ENCODE measurements around the gene INO80E. TPM values are rescaled to one million over a fixed set of nuclear protein-coding genes. Genes with fewer than 3 reads are reported as not detected.

INO80E gene
- total RNA-seq, 2 experiments from 2014 or later = 102 to 107 TPM

DNA sequence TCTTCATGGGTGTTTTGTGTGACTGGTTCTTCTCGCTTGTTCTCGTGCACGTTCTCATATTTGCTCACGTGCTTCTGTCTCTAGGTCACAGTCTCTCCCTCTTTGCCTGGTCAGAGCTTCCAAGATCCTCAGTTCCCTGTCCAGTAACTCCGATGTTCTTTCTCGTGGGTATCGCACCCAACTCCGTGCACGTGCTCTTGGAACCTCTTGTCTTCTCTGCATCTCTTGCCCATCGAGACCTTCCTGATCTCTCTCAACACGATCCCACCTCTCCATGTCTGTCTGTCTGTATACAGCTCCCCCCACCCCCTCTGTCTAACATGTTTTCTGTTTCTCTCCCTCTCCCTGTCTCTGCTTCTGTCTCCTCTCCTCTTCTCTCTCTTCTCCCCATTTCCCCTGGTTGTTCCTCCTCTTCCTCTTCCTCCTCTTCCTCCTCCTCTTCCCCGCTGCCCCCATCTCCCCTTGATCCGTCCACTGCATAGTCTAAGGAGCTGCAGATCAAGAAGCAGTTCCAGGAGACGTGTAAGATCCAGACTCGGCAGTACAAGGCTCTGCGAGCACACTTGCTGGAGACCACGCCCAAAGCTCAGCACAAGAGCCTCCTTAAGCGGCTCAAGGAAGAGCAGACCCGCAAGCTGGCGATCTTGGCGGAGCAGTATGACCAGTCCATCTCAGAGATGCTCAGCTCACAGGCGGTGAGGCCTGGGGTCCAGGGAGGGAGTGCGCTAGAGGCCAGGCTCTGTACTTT, 6.8 kb upstream of the INO80E start:
- no peak overlapping the region for H3K27ac Mint-ChIP-seq
- no peak for DNase-seq
- ChIA-PET CTCF (no interaction called here), POLR2A (interaction anchor here (1.7 kb wide), 1 partner anchor 15 kb away, joined by 12 read pairs; the partner anchor contains the start of gene TAOK2)
- no peaks in the 10 kb centered on the region for H3K9me3 Mint-ChIP-seq
- H3K36me3 Mint-ChIP-seq (ENCODE audit: low read depth) = peaks cover 55% of the 10 kb centered on the region
- peaks cover 6% of the 10 kb centered on the region for H3K4me1 Mint-ChIP-seq
- H3K4me3 Mint-ChIP-seq = no peak overlapping the region
- no peaks in the 10 kb centered on the region for H3K27me3 Mint-ChIP-seq

GRCh38 chr16:29990034-29990433, 6.0 kb upstream of the INO80E start:
- peaks cover 55% of the 10 kb centered on the region for H3K36me3 Mint-ChIP-seq (ENCODE audit: low read depth)
- H3K27me3 Mint-ChIP-seq = no peaks in the 10 kb centered on the region
- ChIA-PET POLR2A (interaction anchor here (1.7 kb wide), 1 partner anchor 15 kb away, joined by 12 read pairs; the partner anchor contains the start of gene TAOK2), CTCF (no interaction called here)
- H3K27ac Mint-ChIP-seq = no peak overlapping the region
- H3K4me3 Mint-ChIP-seq = no peak overlapping the region
- DNase-seq = no peak
- H3K9me3 Mint-ChIP-seq = no peaks in the 10 kb centered on the region
- peaks cover 14% of the 10 kb centered on the region for H3K4me1 Mint-ChIP-seq

- Mint-ChIP-seq H3K9me3 (no peaks in the 10 kb centered on the region), H3K27me3 (no peaks in the 10 kb centered on the region), H3K36me3 (ENCODE audit: low read depth) (peaks cover 54% of the 10 kb centered on the region), H3K4me3 (no peak overlapping the region), H3K4me1 (peaks cover 16% of the 10 kb centered on the region), H3K27ac (no peak overlapping the region)
- no peak for DNase-seq
- ChIA-PET CTCF (interaction anchor here (0.6 to 0.8 kb wide), 2 partner anchors 41 to 78 kb away, joined by 3 to 4 read pairs; no protein-coding TSS in a partner anchor), POLR2A (interaction anchor here (1.3 kb wide), 1 partner anchor 18 kb away, joined by 6 read pairs; no protein-coding TSS in a partner anchor)
These were observed 5.0 kb upstream of the INO80E start for GRCh38 chr16:29990883-29991570.

GRCh38 chr16:29991571-29991904, 4.5 kb upstream of the INO80E start:
- POLR2A ChIA-PET = interaction anchor here (1.3 kb wide), 1 partner anchor 19 kb away, joined by 6 read pairs; no protein-coding TSS in a partner anchor
- H3K9me3 Mint-ChIP-seq = no peaks in the 10 kb centered on the region
- no peak for DNase-seq
- H3K36me3 Mint-ChIP-seq (ENCODE audit: low read depth) = peaks cover 53% of the 10 kb centered on the region
- CTCF ChIA-PET = interaction anchor here (0.6 to 0.8 kb wide), 2 partner anchors 41 to 79 kb away, joined by 3 to 4 read pairs; no protein-coding TSS in a partner anchor
- no peaks in the 10 kb centered on the region for H3K27me3 Mint-ChIP-seq
- peaks cover 21% of the 10 kb centered on the region for H3K4me1 Mint-ChIP-seq
- H3K27ac Mint-ChIP-seq = no peak overlapping the region
- no peak overlapping the region for H3K4me3 Mint-ChIP-seq

DNA sequence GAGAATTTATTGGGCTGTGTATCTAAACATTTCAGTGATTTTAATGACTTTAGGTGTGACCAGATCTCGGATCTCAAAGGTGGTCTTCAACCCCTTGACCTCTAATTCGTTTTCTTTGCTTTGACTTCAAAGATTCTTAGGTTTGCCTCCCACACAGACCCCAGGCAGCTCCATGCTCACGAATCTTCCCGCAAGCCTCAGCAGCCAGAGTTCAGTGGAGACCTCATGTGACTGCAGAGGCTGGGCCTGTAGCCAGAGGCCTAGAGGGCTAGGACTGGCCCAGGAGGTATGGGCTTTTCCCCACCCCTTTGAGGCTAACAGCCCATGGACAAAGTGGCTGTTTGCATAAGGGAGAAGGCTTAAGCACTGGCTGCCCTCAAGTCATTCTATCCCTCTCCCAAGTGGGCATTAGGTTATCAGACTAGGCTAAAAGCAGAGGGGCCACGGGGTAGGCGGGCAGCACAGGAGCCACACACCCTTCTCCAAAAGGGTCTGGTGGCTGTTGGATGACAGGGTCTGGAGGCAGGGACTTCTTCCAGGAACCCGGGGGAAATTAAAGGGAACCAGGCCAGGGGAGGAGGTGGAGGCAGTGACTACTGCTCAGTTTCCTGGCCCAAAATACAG, 3.6 kb upstream of the INO80E start:
- no peaks in the 10 kb centered on the region for H3K27me3 Mint-ChIP-seq
- no peak overlapping the region for H3K27ac Mint-ChIP-seq
- H3K4me3 Mint-ChIP-seq = peak overlapping the region; percentile 21
- H3K36me3 Mint-ChIP-seq (ENCODE audit: low read depth) = peaks cover 58% of the 10 kb centered on the region
- CTCF ChIA-PET = no interaction called here
- no peak for DNase-seq
- peaks cover 27% of the 10 kb centered on the region for H3K4me1 Mint-ChIP-seq
- POLR2A ChIA-PET = interaction anchor here (0.9 to 5.1 kb wide), 6 partner anchors 8 to 129 kb away, joined by 3 to 99 read pairs (median 4); partner anchors contain the start of genes CDIPT and TAOK2
- no peaks in the 10 kb centered on the region for H3K9me3 Mint-ChIP-seq

GRCh38 chr16:29993191-29993902, 2.7 kb upstream of the INO80E start:
- no peaks in the 10 kb centered on the region for H3K9me3 Mint-ChIP-seq
- H3K4me1 Mint-ChIP-seq = peaks cover 33% of the 10 kb centered on the region
- no peak for DNase-seq
- CTCF ChIA-PET = interaction anchor here (1.0 kb wide), 1 partner anchor 39 kb away, joined by 5 read pairs; no protein-coding TSS in a partner anchor
- peaks cover 59% of the 10 kb centered on the region for H3K36me3 Mint-ChIP-seq (ENCODE audit: low read depth)
- POLR2A ChIA-PET = interaction anchor here (0.7 to 5.1 kb wide), 12 partner anchors 9 to 191 kb away, joined by 3 to 99 read pairs (median 3); partner anchors contain the start of genes ALDOA, CDIPT, MVP and TAOK2
- H3K27ac Mint-ChIP-seq = peak overlapping the region; percentile 98
- no peaks in the 10 kb centered on the region for H3K27me3 Mint-ChIP-seq
- H3K4me3 Mint-ChIP-seq = no peak overlapping the region

- Mint-ChIP-seq H3K27me3 (no peaks in the 10 kb centered on the region), H3K4me3 (peak overlapping the region; percentile 94), H3K9me3 (no peaks in the 10 kb centered on the region), H3K4me1 (peaks cover 37% of the 10 kb centered on the region), H3K36me3 (ENCODE audit: low read depth) (peaks cover 60% of the 10 kb centered on the region), H3K27ac (peak overlapping the region; percentile 98)
- CTCF ChIA-PET = interaction anchor here (1.0 to 1.6 kb wide), 2 partner anchors 38 to 209 kb away, joined by 3 to 5 read pairs; no protein-coding TSS in a partner anchor
- DNase-seq = no peak
- POLR2A ChIA-PET = interaction anchor here (0.7 to 5.1 kb wide), 12 partner anchors 10 to 294 kb away, joined by 3 to 99 read pairs (median 3); partner anchors contain the start of genes ALDOA, CDIPT, KCTD13 and MVP
These were observed 2.0 kb upstream of the INO80E start for GRCh38 chr16:29993903-29994599.

GRCh38 chr16:29994600-29995323, 1.3 kb upstream of the INO80E start:
- peak overlapping the region; percentile 98 for H3K27ac Mint-ChIP-seq
- ChIA-PET CTCF (interaction anchor here (0.8 to 2.8 kb wide), 4 partner anchors 33 to 293 kb away, joined by 3 to 9 read pairs (median 3); partner anchors contain the start of genes PAGR1 and TMEM219), POLR2A (interaction anchor here (0.5 to 5.1 kb wide), 27 partner anchors 10 to 1133 kb away, joined by 3 to 99 read pairs (median 4); partner anchors contain the start of genes ALDOA, ASPHD1, CDIPT and CORO1A)
- H3K4me3 Mint-ChIP-seq = peak overlapping the region; percentile 94
- DNase-seq = peak; percentile 81
- H3K36me3 Mint-ChIP-seq (ENCODE audit: low read depth) = peaks cover 65% of the 10 kb centered on the region
- peaks cover 44% of the 10 kb centered on the region for H3K4me1 Mint-ChIP-seq
- no peaks in the 10 kb centered on the region for H3K9me3 Mint-ChIP-seq
- no peaks in the 10 kb centered on the region for H3K27me3 Mint-ChIP-seq

DNA sequence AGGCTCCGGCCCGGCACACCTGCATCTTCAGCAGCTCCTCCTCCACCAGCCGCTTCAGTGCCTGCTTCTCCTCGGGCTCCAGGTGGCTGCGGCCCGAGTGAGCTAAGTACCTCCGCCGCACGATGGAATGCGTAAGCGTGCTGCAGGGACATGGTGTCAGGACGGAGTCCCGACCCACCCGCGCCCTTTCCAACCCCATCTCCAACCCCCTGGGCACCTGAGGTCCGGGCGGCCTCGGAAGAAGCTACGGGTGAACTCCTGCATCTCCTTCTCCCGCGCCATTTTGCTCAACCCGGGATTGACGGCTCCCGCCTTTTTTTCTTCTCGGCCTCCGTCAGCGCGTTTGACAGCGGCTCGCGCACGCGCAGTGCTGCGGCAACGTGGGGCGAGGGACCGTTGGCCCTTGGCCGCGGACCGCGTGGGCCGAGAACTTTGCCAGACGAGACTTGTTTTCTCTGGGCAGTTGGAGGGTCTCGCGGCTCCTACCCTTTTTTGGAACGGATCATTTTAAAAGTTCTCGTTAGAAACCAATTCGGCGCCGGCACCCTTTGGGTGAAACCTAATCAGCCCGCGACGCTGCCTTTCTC, 624 bp upstream of the INO80E start, which contains the start of gene HIRIP3:
HIRIP3 (minus strand) TSS at position 294 of the 587 bp plus-strand sequence; CDS start at position 282, 12 bp downstream.
- peaks cover 64% of the 10 kb centered on the region for H3K36me3 Mint-ChIP-seq (ENCODE audit: low read depth)
- ChIA-PET CTCF (interaction anchor here (0.8 to 2.8 kb wide), 5 partner anchors 34 to 293 kb away, joined by 3 to 9 read pairs (median 3); partner anchors contain the start of genes CDIPT, PAGR1 and TMEM219), POLR2A (interaction anchor here (0.5 to 5.1 kb wide), 27 partner anchors 9 to 1134 kb away, joined by 3 to 99 read pairs (median 4); partner anchors contain the start of genes ALDOA, ASPHD1, CDIPT and CORO1A)
- H3K27me3 Mint-ChIP-seq = no peaks in the 10 kb centered on the region
- H3K4me1 Mint-ChIP-seq = peaks cover 45% of the 10 kb centered on the region
- no peaks in the 10 kb centered on the region for H3K9me3 Mint-ChIP-seq
- peak within 1 kb of the TSS; percentile 98 for H3K27ac Mint-ChIP-seq
- DNase-seq = peak; percentile 90
- H3K4me3 Mint-ChIP-seq = peak within 1 kb of the TSS; percentile 94

DNA sequence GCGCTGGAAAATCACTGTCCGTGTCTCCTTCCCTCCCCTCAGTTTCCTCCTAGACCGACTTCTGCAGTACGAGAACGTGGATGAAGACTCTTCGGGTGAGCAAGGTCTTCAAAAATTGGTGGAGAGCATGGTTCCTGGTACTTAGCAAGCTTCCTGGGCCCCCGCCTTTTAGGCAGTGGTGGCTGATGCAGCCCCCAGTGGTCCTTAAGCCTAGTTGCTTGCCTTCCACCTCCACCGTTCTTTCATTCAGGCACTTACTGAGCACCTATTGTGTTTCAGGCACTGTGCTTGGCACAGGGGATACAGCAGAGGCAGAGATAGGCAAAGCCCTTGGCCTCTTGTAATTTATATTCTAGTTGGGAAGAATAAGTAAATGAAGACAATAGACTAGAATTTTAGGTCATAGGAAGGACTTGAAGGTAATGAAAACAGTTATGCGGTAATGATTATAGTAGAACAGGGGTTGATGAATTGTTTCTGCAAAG, 767 bp downstream of the INO80E start:
- ChIA-PET CTCF (interaction anchor here (0.6 to 2.8 kb wide), 7 partner anchors 9 to 297 kb away, joined by 3 to 9 read pairs (median 4); partner anchors contain the start of genes CDIPT and PAGR1), POLR2A (interaction anchor here (0.6 to 5.1 kb wide), 12 partner anchors 8 to 189 kb away, joined by 3 to 99 read pairs (median 14); partner anchors contain the start of genes ALDOA, ASPHD1, KCTD13 and MAZ)
- no peak for DNase-seq
- peaks cover 62% of the 10 kb centered on the region for H3K36me3 Mint-ChIP-seq (ENCODE audit: low read depth)
- H3K4me3 Mint-ChIP-seq = peak overlapping the region; percentile 94
- H3K9me3 Mint-ChIP-seq = no peaks in the 10 kb centered on the region
- peak overlapping the region; percentile 98 for H3K27ac Mint-ChIP-seq
- peaks cover 45% of the 10 kb centered on the region for H3K4me1 Mint-ChIP-seq
- no peaks in the 10 kb centered on the region for H3K27me3 Mint-ChIP-seq
